AG04449 (cell line): Measurements from ENCODE around the gene HSPA9.

Experiments used
- CTCF ChIA-PET: fragments of 350-600 bp; formaldehyde crosslinking; extraction: SDS; loops from one replicate; lab custom pipeline; 2021; ENCODE audit warnings: antibody characterized with exemption; lab: Yijun Ruan, JAX
- POLR2A ChIA-PET: fragments of 400-600, 350-600 bp; formaldehyde crosslinking; extraction: SDS; loops from one replicate; lab custom pipeline; 2020; ENCODE audit warnings: antibody characterized with exemption, inconsistent platforms; lab: Yijun Ruan, JAX
- DNase-seq: peaks from one replicate; pipeline ENCODE4 v3.0.0-alpha.2; 2010; ENCODE audit warnings: low read depth, low spot score
- H3K4me3 ChIP-seq: 2 replicates; pipeline ENCODE4 v1.5.1; 2011; ENCODE audit warnings: low read depth, mild to moderate bottlenecking, control low read depth, low read length
- CTCF ChIP-seq: IDR thresholded peaks from one replicate; pipeline ENCODE4 v1.5.1; 2011; ENCODE audit warnings: mild to moderate bottlenecking, moderate library complexity, low read length, control low read depth, inconsistent platforms; ENCODE audit not compliant: insufficient read depth; ENCODE audit errors: missing control alignments

HSPA9 gene

GRCh38 chr5:138568061-138568824, 7.0 kb downstream of the HSPA9 start:
- CTCF ChIA-PET, result interaction anchor here (1.3 kb wide), 1 partner anchor 20 kb away, joined by 3 read pairs; no protein-coding TSS in a partner anchor
- no peak for TF ChIP-seq CTCF
- POLR2A ChIA-PET, result no interaction called here

GRCh38 chr5:138566792-138567191, 8.4 kb downstream of the HSPA9 start:
- H3K4me3 ChIP-seq, result no peak overlapping the region
- ChIA-PET POLR2A (interaction anchor here (1.0 kb wide), 1 partner anchor 11 kb away, joined by 4 read pairs; no protein-coding TSS in a partner anchor), CTCF (interaction anchor here (2.6 kb wide), 1 partner anchor 19 kb away, joined by 14 read pairs; no protein-coding TSS in a partner anchor)
- TF ChIP-seq CTCF, result no peak
- no peak for DNase-seq

More at GRCh38 chr5:138568061-138568824, 7.0 kb downstream of the HSPA9 start:
- DNase-seq, result no peak
- H3K4me3 ChIP-seq, result no peak overlapping the region

GRCh38 chr5:138565100-138565821, 9.9 kb downstream of the HSPA9 start:
- ChIA-PET POLR2A (interaction anchor here (1.1 kb wide), 1 partner anchor 8 kb away, joined by 3 read pairs; no protein-coding TSS in a partner anchor), CTCF (interaction anchor here (0.7 to 2.6 kb wide), 3 partner anchors 10 to 17 kb away, joined by 3 to 14 read pairs (median 3); no protein-coding TSS in a partner anchor)
- H3K4me3 ChIP-seq, result no peak overlapping the region
- TF ChIP-seq CTCF, result no peak
- DNase-seq, result no peak

- ChIA-PET CTCF (interaction anchor here (0.7 kb wide), 1 partner anchor 9 kb away, joined by 3 read pairs; no protein-coding TSS in a partner anchor), POLR2A (interaction anchor here (1.1 kb wide), 1 partner anchor 9 kb away, joined by 3 read pairs; no protein-coding TSS in a partner anchor)
- TF ChIP-seq CTCF, result no peak
Measured at GRCh38 chr5:138564242-138564641, 11.0 kb downstream of the HSPA9 start.

GRCh38 chr5:138563340-138564118, 11.7 kb downstream of the HSPA9 start:
- ChIA-PET CTCF (interaction anchor here (1.5 kb wide), 1 partner anchor 8 kb away, joined by 5 read pairs; no protein-coding TSS in a partner anchor), POLR2A (interaction anchor here (0.6 to 1.1 kb wide), 2 partner anchors 10 to 16 kb away, joined by 3 to 4 read pairs; no protein-coding TSS in a partner anchor)
- no peak overlapping the region for H3K4me3 ChIP-seq
- DNase-seq, result no peak
- no peak for TF ChIP-seq CTCF

More at GRCh38 chr5:138564242-138564641, 11.0 kb downstream of the HSPA9 start:
- H3K4me3 ChIP-seq, result no peak overlapping the region
- no peak for DNase-seq
